HG03280 (cell line): Measurements from ENCODE around the gene FABP6.

Experiments
- ATAC-seq: cut with Tn5 transposase; IDR thresholded peaks from one replicate; pipeline ENCODE4 v1.9.1; 2021; ENCODE audit warnings: mild to moderate bottlenecking, moderate library complexity; ENCODE audit not compliant: unreplicated experiment

FABP6 gene

GRCh38 chr5:160260881-160261815 lies 31.8 kb downstream of the FABP6 start:
- no peak for ATAC-seq

- no peak for ATAC-seq
These were observed 33.1 kb downstream of the FABP6 start for GRCh38 chr5:160262151-160263074.

GRCh38 chr5:160263326-160263855 lies 34.1 kb downstream of the FABP6 start:
- ATAC-seq = no peak

- ATAC-seq = no peak
These were observed 36.7 kb downstream of the FABP6 start for GRCh38 chr5:160266044-160266443.

- no peak for ATAC-seq
These were observed 37.5 kb downstream of the FABP6 start for GRCh38 chr5:160266752-160267345.

- ATAC-seq = no peak
These were observed 38.8 kb downstream of the FABP6 start for GRCh38 chr5:160268121-160268520.

- ATAC-seq = no peak
These were observed 39.7 kb downstream of the FABP6 start for GRCh38 chr5:160269017-160269416.

GRCh38 chr5:160270704-160271103 lies 41.4 kb downstream of the FABP6 start:
- ATAC-seq = no peak

- no peak for ATAC-seq
These were observed 42.1 kb downstream of the FABP6 start for GRCh38 chr5:160271396-160271795.

- no peak for ATAC-seq
These were observed 42.5 kb downstream of the FABP6 start for GRCh38 chr5:160271836-160272235.

GRCh38 chr5:160272264-160272663 lies 43.0 kb downstream of the FABP6 start:
- ATAC-seq = no peak

- ATAC-seq = no peak
These were observed 43.6 kb downstream of the FABP6 start for GRCh38 chr5:160272889-160273288.

- no peak for ATAC-seq
These were observed 45.2 kb downstream of the FABP6 start for GRCh38 chr5:160274483-160274931.

GRCh38 chr5:160278343-160278742 lies 49.0 kb downstream of the FABP6 start:
- no peak for ATAC-seq

- no peak for ATAC-seq
These were observed 51.2 kb downstream of the FABP6 start for GRCh38 chr5:160280384-160281095.

- no peak for ATAC-seq
These were observed 52.0 kb downstream of the FABP6 start for GRCh38 chr5:160281275-160281674.

- ATAC-seq = no peak
These were observed 55.1 kb downstream of the FABP6 start for GRCh38 chr5:160284291-160284873.

GRCh38 chr5:160285316-160285715 lies 56.0 kb downstream of the FABP6 start:
- ATAC-seq = no peak

GRCh38 chr5:160286947-160287346 lies 57.6 kb downstream of the FABP6 start:
- no peak for ATAC-seq
